ENCODE measurements around the gene PANK3.
"Not testable (repeated sequence)": the region's sequence is repeated elsewhere in the genome, so short reads cannot be mapped to it uniquely, and the experiment has no call there.

PANK3 gene

GRCh38 chr5:168574156-168574555 lies 5.0 kb downstream of the PANK3 start:
- not testable (repeated sequence) for H3K36me3 ChIP-seq (ENCODE audit: insufficient read depth, low read length); H3K27me3 ChIP-seq (ENCODE audit: control insufficient read depth, insufficient read depth, low read length); H3K9me3 ChIP-seq (replicated peaks; ENCODE audit: low read length); H3K9ac ChIP-seq (ENCODE audit: low read depth, low read length); H3K4me1 ChIP-seq (ENCODE audit: control insufficient read depth, insufficient read depth, low read length); H3K4me3 ChIP-seq (ENCODE audit: low read length); H3K4me2 ChIP-seq (ENCODE audit: low read length)

GRCh38 chr5:168573663-168574062 lies 5.5 kb downstream of the PANK3 start:
- H3K4me1 ChIP-seq (ENCODE audit: control insufficient read depth, insufficient read depth, low read length) = not testable (repeated sequence)

GRCh38 chr5:168570490-168571328 lies 8.5 kb downstream of the PANK3 start:
- peaks cover 29% of the 10 kb centered on the region for H3K36me3 ChIP-seq (ENCODE audit: insufficient read depth, low read length)

More at GRCh38 chr5:168573663-168574062, 5.5 kb downstream of the PANK3 start:
- not testable (repeated sequence) for H3K36me3 ChIP-seq (ENCODE audit: insufficient read depth, low read length); H3K9ac ChIP-seq (ENCODE audit: low read depth, low read length); H3K27me3 ChIP-seq (ENCODE audit: control insufficient read depth, insufficient read depth, low read length); H3K9me3 ChIP-seq (replicated peaks; ENCODE audit: low read length); H3K4me3 ChIP-seq (ENCODE audit: low read length); H3K4me2 ChIP-seq (ENCODE audit: low read length)

GRCh38 chr5:168568738-168569137 lies 10.4 kb downstream of the PANK3 start:
- no peak overlapping the region for H3K4me3 ChIP-seq (ENCODE audit: low read length)
- no peaks in the 10 kb centered on the region for H3K27me3 ChIP-seq (ENCODE audit: control insufficient read depth, insufficient read depth, low read length)
- H3K4me2 ChIP-seq (ENCODE audit: low read length) = no peak overlapping the region
- no peaks in the 10 kb centered on the region for H3K9me3 ChIP-seq (replicated peaks; ENCODE audit: low read length)
- peaks cover 43% of the 10 kb centered on the region for H3K36me3 ChIP-seq (ENCODE audit: insufficient read depth, low read length)
- no peaks in the 10 kb centered on the region for H3K4me1 ChIP-seq (ENCODE audit: control insufficient read depth, insufficient read depth, low read length)
- H3K9ac ChIP-seq (ENCODE audit: low read depth, low read length) = no peak overlapping the region

More at GRCh38 chr5:168570490-168571328, 8.5 kb downstream of the PANK3 start:
- no peak overlapping the region for H3K9ac ChIP-seq (ENCODE audit: low read depth, low read length)
- H3K27me3 ChIP-seq (ENCODE audit: control insufficient read depth, insufficient read depth, low read length) = no peaks in the 10 kb centered on the region
- H3K4me1 ChIP-seq (ENCODE audit: control insufficient read depth, insufficient read depth, low read length) = no peaks in the 10 kb centered on the region
- no peaks in the 10 kb centered on the region for H3K9me3 ChIP-seq (replicated peaks; ENCODE audit: low read length)
- no peak overlapping the region for H3K4me3 ChIP-seq (ENCODE audit: low read length)
- no peak overlapping the region for H3K4me2 ChIP-seq (ENCODE audit: low read length)

GRCh38 chr5:168563959-168564358 lies 15.2 kb downstream of the PANK3 start:
- H3K36me3 ChIP-seq (ENCODE audit: insufficient read depth, low read length) = peaks cover 61% of the 10 kb centered on the region
- H3K4me3 ChIP-seq (ENCODE audit: low read length) = no peak overlapping the region
- no peak overlapping the region for H3K9ac ChIP-seq (ENCODE audit: low read depth, low read length)
- no peaks in the 10 kb centered on the region for H3K9me3 ChIP-seq (replicated peaks; ENCODE audit: low read length)
- no peaks in the 10 kb centered on the region for H3K4me1 ChIP-seq (ENCODE audit: control insufficient read depth, insufficient read depth, low read length)
- H3K4me2 ChIP-seq (ENCODE audit: low read length) = no peak overlapping the region
- H3K27me3 ChIP-seq (ENCODE audit: control insufficient read depth, insufficient read depth, low read length) = no peaks in the 10 kb centered on the region

- Histone ChIP-seq H3K36me3 (ENCODE audit: insufficient read depth, low read length) (peaks cover 60% of the 10 kb centered on the region), H3K9ac (ENCODE audit: low read depth, low read length) (no peak overlapping the region), H3K27me3 (ENCODE audit: control insufficient read depth, insufficient read depth, low read length) (no peaks in the 10 kb centered on the region), H3K4me2 (ENCODE audit: low read length) (no peak overlapping the region), H3K4me3 (ENCODE audit: low read length) (no peak overlapping the region), H3K9me3 (replicated peaks; ENCODE audit: low read length) (no peaks in the 10 kb centered on the region), H3K4me1 (ENCODE audit: control insufficient read depth, insufficient read depth, low read length) (no peaks in the 10 kb centered on the region)
Measured at GRCh38 chr5:168562279-168562678, 16.9 kb downstream of the PANK3 start.

GRCh38 chr5:168557389-168557788 lies 21.8 kb downstream of the PANK3 start:
- Histone ChIP-seq H3K4me1 (ENCODE audit: control insufficient read depth, insufficient read depth, low read length) (peaks cover 5% of the 10 kb centered on the region), H3K27me3 (ENCODE audit: control insufficient read depth, insufficient read depth, low read length) (no peaks in the 10 kb centered on the region)

GRCh38 chr5:168553377-168554130 lies 25.6 kb downstream of the PANK3 start:
- no peak overlapping the region for H3K4me3 ChIP-seq (ENCODE audit: low read length)
- H3K9me3 ChIP-seq (replicated peaks; ENCODE audit: low read length) = no peaks in the 10 kb centered on the region
- no peaks in the 10 kb centered on the region for H3K27me3 ChIP-seq (ENCODE audit: control insufficient read depth, insufficient read depth, low read length)
- H3K9ac ChIP-seq (ENCODE audit: low read depth, low read length) = no peak overlapping the region
- no peak overlapping the region for H3K4me2 ChIP-seq (ENCODE audit: low read length)
- H3K4me1 ChIP-seq (ENCODE audit: control insufficient read depth, insufficient read depth, low read length) = peaks cover 11% of the 10 kb centered on the region
- peaks cover 43% of the 10 kb centered on the region for H3K36me3 ChIP-seq (ENCODE audit: insufficient read depth, low read length)

More at GRCh38 chr5:168557389-168557788, 21.8 kb downstream of the PANK3 start:
- Histone ChIP-seq H3K9ac (ENCODE audit: low read depth, low read length) (no peak overlapping the region), H3K9me3 (replicated peaks; ENCODE audit: low read length) (no peaks in the 10 kb centered on the region), H3K4me2 (ENCODE audit: low read length) (no peak overlapping the region), H3K4me3 (ENCODE audit: low read length) (no peak overlapping the region), H3K36me3 (ENCODE audit: insufficient read depth, low read length) (peaks cover 65% of the 10 kb centered on the region)

- H3K9ac ChIP-seq (ENCODE audit: low read depth, low read length) = no peak overlapping the region
- H3K36me3 ChIP-seq (ENCODE audit: insufficient read depth, low read length) = peaks cover 36% of the 10 kb centered on the region
- no peak overlapping the region for H3K4me3 ChIP-seq (ENCODE audit: low read length)
- no peaks in the 10 kb centered on the region for H3K9me3 ChIP-seq (replicated peaks; ENCODE audit: low read length)
- no peaks in the 10 kb centered on the region for H3K27me3 ChIP-seq (ENCODE audit: control insufficient read depth, insufficient read depth, low read length)
- no peak overlapping the region for H3K4me2 ChIP-seq (ENCODE audit: low read length)
- H3K4me1 ChIP-seq (ENCODE audit: control insufficient read depth, insufficient read depth, low read length) = peaks cover 11% of the 10 kb centered on the region
Measured at GRCh38 chr5:168552146-168552545, 27.0 kb downstream of the PANK3 start.

GRCh38 chr5:168550656-168551055 lies 28.5 kb downstream of the PANK3 start:
- no peak overlapping the region for H3K9ac ChIP-seq (ENCODE audit: low read depth, low read length)
- H3K4me2 ChIP-seq (ENCODE audit: low read length) = no peak overlapping the region
- no peaks in the 10 kb centered on the region for H3K27me3 ChIP-seq (ENCODE audit: control insufficient read depth, insufficient read depth, low read length)
- H3K9me3 ChIP-seq (replicated peaks; ENCODE audit: low read length) = no peaks in the 10 kb centered on the region
- peaks cover 11% of the 10 kb centered on the region for H3K4me1 ChIP-seq (ENCODE audit: control insufficient read depth, insufficient read depth, low read length)
- H3K36me3 ChIP-seq (ENCODE audit: insufficient read depth, low read length) = peaks cover 22% of the 10 kb centered on the region
- no peak overlapping the region for H3K4me3 ChIP-seq (ENCODE audit: low read length)

GRCh38 chr5:168549554-168549953 lies 29.6 kb downstream of the PANK3 start:
- Histone ChIP-seq H3K4me1 (ENCODE audit: control insufficient read depth, insufficient read depth, low read length) (peaks cover 11% of the 10 kb centered on the region), H3K36me3 (ENCODE audit: insufficient read depth, low read length) (peaks cover 17% of the 10 kb centered on the region), H3K4me2 (ENCODE audit: low read length) (no peak overlapping the region), H3K4me3 (ENCODE audit: low read length) (no peak overlapping the region), H3K27me3 (ENCODE audit: control insufficient read depth, insufficient read depth, low read length) (no peaks in the 10 kb centered on the region), H3K9me3 (replicated peaks; ENCODE audit: low read length) (no peaks in the 10 kb centered on the region), H3K9ac (ENCODE audit: low read depth, low read length) (no peak overlapping the region)

Data from skeletal muscle satellite cell (primary cell).